Renal cortical epithelial cell (primary cell): ENCODE data around the gene BIN2. TPM values are rescaled to one million over a fixed set of nuclear protein-coding genes. Genes with fewer than 3 reads are reported as not detected.
A peak's percentile ranks its signal among the peaks of the same experiment; 100 is the strongest.

Experiments used
- DNase-seq: peaks from one replicate; pipeline ENCODE4 v3.0.0-alpha.2; 2011; ENCODE audit warnings: low read depth
- total RNA-seq: library from RNA; depleted of rRNA; stranded (reverse); fragments of >200 nt; gene quantifications from 2 replicates; pipeline ENCODE4 v1.2.3, GENCODE V29; 2014

The BIN2 gene
- total RNA-seq = not detected in 2 replicates

DNA sequence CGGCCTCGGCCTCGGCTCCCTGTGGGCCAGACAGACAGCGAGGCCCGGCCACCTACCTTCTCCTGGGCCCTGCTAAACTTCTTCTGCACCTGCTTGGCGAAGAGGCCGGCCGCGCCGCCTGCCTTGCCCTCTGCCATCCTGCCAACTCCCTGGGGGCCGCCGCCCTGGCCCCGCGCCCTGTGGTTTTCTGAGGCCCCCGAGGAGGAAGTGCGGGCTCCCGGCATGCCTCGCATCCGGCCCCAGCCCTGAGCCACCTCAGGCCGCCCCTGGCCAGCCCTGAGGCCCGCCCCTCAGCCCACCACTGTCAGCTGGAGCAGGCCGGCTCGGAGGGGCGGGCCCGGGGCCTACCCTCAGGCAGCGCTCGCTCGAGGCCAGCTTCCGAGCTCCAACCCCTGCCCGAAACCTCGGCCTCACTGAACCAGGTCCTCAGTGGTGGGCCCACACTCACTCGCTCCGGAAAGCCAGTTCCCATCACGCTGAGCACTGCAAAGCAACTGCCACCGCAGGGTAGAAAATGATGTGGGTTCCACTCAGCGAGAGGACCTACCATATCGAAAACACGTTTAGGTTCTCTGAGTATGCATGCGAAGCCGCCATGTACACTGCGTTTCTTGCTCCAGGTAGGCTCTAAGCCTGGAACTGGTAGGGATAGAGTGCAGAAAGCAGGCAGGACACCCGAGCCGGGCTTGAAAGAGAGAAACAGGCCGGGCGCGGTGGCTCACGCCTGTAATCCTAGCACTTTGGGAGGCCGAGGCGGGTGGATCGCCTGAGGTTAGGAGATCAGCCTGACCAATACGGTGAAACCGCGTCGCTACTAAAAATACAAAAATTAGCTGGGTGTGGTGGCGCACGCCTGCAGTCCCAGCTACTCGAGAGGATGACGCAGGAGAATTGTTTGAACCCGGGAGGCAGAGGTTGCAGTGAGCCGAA lies at the start of gene BIN2:
BIN2 (minus strand) TSS at position 209 of the 930 bp plus-strand sequence; CDS start at position 137, 72 bp downstream.
- no peak for DNase-seq

DNA sequence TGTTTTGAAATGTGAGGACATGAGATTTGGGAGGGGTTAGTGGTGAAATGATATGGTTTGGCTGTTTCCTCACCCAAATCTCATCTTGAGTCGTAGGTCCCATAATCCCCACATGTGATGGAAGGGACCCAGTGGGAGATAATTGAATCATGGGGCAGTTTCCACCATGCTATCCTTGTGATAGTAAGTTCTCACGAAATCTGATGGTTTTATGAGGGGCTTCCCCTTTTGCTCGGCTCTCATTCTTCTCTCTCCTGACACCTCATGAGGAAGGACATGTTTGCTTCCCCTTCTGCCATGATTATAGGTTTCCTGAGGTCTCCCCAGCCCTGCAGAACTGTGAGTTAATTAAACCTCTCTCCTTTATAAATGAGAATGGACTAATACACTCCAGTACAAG lies 49.2 kb upstream of the BIN2 start:
- DNase-seq = no peak

- DNase-seq = no peak
These were observed 48.0 kb upstream of the BIN2 start for GRCh38 chr12:51372021-51372420.

- DNase-seq = peak; percentile 100
These were observed 47.5 kb upstream of the BIN2 start for GRCh38 chr12:51371295-51371953.

DNA sequence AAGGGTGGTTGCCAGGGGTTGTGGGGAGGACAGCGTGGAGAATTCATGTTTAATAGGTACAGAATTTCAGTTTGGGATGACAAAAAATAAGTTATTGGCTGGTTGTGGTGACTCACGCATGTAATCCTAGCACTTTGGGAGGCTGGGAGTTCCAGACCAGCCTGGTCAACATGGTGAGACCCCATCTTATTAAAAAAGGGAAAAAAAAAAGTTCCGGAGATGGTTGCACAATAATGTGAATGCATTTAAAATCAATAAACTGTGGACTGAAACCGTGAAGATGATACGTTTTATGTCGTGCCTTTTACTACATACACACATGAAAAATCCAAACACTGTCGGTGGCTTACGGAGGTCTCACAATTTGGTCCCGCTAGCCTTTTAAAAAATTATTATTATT lies 46.7 kb upstream of the BIN2 start:
- no peak for DNase-seq

DNA sequence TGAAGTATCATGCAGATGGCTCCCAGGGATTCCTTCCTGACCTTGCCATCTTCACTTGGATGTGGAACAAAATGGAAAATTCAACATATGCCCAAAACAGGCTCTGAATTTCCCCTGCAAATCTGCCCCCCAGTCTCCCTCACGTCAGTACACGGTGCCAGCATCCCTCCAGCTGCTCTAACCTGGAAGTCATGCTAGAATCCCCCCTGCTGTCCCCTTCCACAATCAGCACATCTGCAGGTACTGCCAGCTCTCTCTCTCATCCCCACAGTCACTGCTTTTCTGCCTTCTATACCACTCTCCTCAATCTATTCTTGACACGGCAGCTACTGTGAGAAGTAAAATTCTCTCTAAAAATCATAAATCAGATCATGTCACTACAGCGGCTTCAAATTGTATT lies 45.6 kb upstream of the BIN2 start:
- DNase-seq = no peak

DNA sequence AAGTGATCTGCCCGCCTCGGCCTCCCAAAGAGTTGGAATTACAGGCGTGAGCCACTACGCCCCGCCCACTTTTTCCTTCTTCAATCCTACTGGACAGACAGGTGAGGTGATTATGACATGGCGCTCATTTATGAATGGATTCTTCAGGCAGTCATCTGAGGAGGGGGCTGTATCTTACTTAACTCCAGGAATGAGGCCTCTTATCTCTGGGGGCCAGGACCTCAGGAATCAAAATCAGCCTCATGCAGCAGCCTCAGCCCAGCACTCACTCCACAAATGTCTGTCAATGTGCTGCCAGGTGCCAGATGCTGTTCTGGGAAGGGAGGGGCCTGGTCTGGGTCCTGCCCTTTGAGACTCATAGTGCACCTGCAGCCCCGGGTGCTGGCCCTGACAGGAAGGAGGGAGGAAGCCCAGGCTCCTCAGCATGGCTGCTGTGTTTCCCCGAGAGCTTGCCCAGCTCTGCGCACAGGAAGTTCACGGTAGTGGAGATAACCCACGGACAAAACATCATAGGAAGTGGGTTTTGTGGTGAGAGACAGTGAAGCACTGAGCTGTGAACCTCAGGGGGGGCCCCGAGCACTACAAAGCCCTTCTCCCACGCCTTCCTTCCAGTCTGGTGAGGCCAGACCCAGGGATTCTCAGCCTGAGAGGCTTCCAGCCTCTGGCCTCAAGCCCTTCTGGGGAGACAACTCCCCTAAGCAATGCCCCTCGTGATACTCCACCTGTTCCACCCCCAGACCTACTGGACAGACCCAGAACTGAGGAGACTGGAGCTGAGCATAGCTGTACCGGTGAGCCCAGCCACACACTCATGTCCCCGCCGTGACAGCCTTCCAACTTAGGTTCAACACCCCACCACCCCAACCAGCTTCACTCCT lies 44.9 kb upstream of the BIN2 start:
- DNase-seq = peak; percentile 66

GRCh38 chr12:51365276-51365675 lies 41.3 kb upstream of the BIN2 start:
- no peak for DNase-seq

DNA sequence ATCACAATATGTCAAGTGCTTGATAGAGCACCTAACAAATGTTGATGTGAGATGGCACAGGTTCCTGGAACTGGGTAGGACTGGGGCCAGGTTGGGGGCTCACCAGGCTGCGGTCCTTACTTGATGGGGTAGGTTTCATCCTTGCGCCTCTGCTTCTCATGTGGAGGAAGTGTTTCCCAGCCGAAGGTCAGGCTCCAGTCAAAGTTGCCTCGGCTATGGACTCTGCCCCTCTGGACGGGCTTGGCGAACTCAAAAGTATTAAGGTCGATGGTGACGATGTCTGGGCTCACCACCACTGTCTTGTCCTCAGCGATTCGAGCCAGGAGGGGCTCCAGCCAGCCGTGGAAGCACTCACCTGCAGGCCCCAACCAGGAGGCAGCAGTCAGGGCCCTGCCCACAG lies 40.0 kb upstream of the BIN2 start:
- no peak for DNase-seq

DNA sequence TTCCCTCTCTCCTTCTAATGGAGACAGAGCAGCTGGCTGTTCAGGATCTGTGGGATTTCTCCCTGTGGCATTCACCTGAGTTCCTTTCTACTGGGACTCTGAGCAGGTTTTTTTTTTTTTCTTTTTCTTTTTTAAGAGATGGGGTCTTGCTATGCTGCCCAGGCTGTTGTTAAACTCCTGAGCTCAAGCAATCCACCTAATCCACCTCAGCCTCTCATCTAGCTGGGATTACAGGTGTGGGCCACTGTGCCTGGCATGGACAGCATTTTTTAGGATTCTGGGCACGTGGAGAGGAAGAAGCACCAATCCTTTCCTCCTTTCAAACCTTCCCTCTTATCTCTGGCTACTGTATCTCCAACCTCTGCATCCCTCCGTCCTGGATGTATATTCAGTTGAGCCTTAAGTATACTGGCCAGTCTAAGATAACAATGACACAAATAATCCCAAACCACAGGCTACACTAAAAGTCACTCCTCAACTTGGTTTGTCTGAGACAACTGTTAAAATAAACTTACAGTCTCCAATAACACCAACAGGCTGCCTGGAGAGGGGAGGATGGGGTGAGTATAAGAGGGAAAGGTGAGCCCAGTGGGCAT lies 38.9 kb upstream of the BIN2 start:
- DNase-seq = no peak

GRCh38 chr12:51362307-51362706 lies 38.3 kb upstream of the BIN2 start:
- no peak for DNase-seq

DNA sequence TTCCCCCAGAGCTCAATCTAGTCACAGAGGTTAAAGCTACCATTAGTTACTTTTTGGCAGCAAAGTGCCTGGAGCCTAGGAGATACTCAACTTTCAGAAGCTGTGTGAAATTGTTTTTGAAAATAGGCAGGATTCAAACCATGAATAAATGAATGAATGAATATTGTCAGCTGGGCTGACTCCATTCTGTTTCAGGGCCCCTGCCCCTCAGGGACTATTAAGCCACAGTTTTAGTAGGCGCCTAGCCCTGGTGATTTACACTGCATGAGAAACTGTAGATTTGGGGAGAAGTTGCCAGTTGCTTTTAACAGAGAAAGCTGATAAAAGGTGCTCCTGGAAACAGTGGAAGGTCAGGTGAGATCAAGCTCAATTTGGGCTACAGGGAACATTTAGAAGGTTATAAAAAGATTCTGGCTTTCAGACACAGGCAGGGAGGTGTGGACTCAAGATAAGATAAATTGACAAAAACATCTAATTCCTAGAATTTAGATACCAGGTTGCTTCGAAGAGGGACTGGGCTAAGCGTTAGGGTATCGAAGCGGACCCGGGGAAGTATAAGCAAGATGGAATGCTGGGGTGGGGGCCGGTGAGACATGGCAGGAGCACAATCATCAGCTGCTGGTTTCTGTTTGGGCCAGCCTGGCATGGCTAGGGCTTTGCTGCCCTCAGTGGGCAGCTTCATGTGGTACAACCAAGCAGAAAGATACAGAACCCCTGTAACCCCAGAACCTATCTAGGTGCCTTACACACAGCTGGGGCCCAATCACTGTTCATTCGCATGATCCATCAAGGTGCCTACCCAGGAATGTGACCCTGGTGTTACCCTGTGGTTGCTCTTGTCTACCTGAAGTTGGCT lies 37.4 kb upstream of the BIN2 start:
- DNase-seq = no peak

DNA sequence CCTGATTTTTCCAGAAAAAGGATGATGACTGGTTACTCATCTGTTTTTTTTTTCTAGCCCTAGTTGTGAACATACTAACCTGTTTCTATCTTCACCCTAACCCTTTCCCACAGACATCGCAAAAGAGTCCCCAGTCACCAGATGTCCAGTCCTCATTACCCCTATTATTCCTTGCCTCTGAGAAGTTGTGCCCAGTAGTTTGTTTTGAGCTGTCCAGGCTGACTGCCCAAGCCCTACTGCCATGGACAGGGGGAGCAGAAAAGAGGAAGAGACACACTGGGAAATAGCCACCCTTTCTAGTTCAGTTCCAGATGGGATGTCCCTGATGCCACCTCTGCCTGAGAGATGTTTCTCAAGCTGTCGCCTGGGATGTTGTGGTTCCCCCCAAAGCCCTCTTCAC lies 36.3 kb upstream of the BIN2 start:
- DNase-seq = no peak

GRCh38 chr12:51359851-51360250 lies 35.9 kb upstream of the BIN2 start:
- no peak for DNase-seq

DNA sequence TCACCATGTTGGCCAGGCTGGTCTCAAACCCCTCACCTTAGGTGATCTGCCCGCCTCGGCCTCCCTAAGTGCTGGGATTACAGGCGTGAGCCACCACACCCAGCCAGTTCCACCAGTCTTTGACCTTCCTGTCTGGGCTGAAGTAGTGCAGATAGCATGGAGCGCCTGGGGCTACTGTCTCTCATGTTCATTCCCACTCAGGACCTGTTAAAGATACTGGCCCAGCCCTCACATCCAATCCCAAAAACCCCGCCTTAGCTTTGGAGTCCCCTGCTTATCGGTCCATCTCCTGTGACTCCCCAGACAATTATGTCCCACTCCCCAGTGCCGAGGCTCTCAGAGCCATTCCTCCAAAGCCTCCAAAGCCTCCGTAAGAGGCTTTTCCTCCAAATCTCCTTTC lies 34.5 kb upstream of the BIN2 start:
- no peak for DNase-seq

DNA sequence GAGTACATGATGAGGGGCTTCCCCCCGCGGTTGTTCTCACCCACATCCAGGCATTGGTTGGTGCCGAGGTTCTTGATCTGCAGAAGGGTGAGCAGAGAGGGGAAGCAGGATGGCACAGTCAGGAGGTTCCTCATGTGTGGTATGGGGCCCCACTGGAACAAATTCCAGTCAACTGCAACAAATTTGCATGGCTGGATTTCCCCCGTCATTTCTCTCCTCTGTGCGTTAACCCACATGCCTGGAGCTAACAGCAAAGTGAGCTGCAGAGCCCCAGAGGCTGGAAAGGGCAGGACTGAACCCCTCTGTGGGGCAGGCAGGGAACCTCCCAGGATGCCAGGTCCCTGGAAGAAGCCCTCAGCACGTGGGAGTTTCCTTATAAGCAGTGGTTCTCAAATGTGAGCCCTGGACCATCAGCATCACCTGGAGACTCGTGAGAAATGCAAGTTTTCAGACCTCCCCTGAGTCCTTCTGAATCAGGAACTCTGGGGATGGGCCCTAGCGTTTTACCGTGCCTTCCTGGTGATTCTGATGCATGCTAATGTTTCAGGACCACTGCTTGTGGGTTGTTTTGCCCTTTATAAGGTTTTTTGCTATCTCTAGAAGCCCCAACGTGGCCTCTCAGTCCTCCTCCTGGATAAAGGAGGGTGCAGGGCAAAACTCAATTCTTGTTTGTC lies 33.5 kb upstream of the BIN2 start:
- no peak for DNase-seq

- DNase-seq = peak; percentile 44
These were observed 28.0 kb upstream of the BIN2 start for GRCh38 chr12:51351913-51352532.

GRCh38 chr12:51349026-51349425 lies 25.1 kb upstream of the BIN2 start:
- no peak for DNase-seq

DNA sequence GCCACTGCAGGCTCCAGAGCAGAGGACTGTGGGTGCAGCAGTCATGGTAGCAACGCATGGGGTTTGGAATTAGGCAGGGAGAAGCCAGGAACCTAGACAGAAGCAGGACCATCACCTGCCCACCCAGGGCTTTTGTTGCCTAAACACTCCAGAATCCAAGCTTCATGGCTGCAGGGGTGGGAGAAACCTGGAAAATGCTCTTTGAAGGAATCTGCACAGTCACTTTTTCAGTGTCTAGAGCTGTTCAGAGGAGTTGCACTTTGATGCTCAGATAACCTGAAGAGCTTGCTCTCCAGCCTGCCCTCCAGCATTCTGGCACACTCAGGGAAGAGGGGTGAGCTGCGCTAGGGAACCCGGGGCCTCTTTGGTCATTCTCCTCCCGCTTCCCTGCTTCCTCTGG lies 24.1 kb upstream of the BIN2 start:
- no peak for DNase-seq

DNA sequence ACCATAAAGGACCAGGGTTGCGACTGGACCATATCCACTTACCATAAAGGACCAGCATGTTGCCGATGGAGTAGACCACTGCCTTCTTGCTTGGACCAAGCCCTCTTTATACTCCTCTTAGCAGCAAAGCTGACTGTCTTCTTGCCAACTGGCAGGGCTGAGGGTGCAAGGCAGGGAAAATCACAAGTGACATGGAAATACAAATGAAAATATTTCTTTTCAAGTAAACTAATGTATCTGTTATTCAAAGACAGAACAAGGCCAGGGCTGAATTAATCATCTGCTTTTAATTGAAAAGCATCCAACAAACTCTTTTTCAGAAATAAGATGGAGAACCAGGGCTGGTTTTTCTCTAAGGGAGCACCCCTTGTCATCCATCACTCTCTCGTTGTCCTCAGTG lies 22.6 kb upstream of the BIN2 start, which contains the start of gene CELA1:
CELA1 (minus strand) TSS at position 99 of the 400 bp plus-strand sequence; CDS start at position 58, 41 bp downstream.
- no peak for DNase-seq
